ENCODE measurements around the gene ABCC12.

The ABCC12 gene

DNA sequence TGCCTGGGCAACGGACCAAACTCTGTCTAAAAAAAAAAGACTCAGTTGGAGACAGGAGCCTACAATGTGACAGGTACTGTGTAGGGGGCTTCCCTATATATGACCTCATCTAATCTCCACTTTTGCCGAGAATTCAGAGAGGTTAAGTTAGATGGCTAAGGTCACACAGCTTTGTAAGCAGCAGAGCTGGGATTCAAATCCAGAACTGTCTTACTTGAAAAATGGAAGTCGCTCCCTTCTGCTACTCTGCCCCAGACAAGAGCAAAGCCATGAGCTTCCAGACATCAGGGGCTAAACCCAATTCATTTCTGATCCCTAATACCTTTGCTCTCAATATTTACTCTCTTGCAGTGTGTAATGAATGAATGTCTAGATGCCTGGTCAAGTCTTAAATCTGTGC is 41.5 kb upstream of the ABCC12 start:
- Histone ChIP-seq H3K4me1 (ENCODE audit: low read depth, poor library complexity, severe bottlenecking) (no peaks in the 10 kb centered on the region), H2AFZ (ENCODE audit: low read depth) (no peak overlapping the region), H3K27ac (no peak overlapping the region), H3K79me2 (ENCODE audit: insufficient read depth, low read depth) (no peaks in the 10 kb centered on the region), H4K20me1 (ENCODE audit: insufficient read depth) (no peaks in the 10 kb centered on the region), H3K27me3 (ENCODE audit: insufficient read depth, low read depth) (no peaks in the 10 kb centered on the region), H3K9ac (no peak overlapping the region), H3K4me2 (no peak overlapping the region), H3K36me3 (ENCODE audit: insufficient read depth) (no peaks in the 10 kb centered on the region), H3K4me3 (IDR thresholded peaks at IDR 0.05; ENCODE audit: insufficient read depth, low read depth, low read length) (no peak overlapping the region)
- TF ChIP-seq, protein P1, sequence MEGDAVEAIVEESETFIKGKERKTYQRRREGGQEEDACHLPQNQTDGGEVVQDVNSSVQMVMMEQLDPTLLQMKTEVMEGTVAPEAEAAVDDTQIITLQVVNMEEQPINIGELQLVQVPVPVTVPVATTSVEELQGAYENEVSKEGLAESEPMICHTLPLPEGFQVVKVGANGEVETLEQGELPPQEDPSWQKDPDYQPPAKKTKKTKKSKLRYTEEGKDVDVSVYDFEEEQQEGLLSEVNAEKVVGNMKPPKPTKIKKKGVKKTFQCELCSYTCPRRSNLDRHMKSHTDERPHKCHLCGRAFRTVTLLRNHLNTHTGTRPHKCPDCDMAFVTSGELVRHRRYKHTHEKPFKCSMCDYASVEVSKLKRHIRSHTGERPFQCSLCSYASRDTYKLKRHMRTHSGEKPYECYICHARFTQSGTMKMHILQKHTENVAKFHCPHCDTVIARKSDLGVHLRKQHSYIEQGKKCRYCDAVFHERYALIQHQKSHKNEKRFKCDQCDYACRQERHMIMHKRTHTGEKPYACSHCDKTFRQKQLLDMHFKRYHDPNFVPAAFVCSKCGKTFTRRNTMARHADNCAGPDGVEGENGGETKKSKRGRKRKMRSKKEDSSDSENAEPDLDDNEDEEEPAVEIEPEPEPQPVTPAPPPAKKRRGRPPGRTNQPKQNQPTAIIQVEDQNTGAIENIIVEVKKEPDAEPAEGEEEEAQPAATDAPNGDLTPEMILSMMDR (conservative IDR thresholded peaks at IDR 0.05; ENCODE audit: low read depth, low read length): no peak

DNA sequence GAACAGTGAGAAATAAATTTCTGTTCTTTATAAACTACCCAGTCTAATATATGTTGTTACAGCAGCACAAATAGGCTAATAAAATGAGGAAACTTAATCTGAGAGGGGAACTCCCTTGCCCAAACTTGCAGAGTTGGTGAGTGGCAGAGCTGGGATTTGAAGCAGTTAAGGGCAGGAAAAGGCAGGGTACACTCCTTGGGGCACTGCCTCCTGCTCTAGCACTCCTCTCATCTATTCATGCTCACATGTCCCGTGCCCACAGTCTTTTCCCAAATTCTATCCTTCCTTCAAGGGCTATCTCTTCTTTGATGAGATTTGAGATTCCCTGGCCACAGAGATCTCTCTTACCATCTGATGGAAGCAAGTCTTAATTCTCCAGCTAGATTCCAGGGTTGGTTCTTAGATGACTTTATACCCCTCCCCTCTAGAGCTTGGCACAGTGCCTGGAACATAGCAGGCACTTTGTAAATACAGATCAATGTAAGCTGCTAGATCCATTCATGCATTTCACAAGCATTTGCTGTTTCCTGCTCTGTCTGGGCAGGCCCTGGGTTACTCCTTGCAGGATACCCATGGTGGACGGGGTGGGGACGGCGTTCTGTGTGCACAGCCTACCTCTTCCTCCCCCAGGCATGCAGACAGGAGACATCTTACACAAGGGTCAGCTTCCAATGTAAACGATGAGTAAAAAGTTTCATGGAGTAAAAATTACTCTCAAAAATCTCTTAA is 39.2 kb upstream of the ABCC12 start:
- H3K27me3 ChIP-seq (ENCODE audit: insufficient read depth, low read depth): no peaks in the 10 kb centered on the region
- H3K79me2 ChIP-seq (ENCODE audit: insufficient read depth, low read depth): no peaks in the 10 kb centered on the region

DNA sequence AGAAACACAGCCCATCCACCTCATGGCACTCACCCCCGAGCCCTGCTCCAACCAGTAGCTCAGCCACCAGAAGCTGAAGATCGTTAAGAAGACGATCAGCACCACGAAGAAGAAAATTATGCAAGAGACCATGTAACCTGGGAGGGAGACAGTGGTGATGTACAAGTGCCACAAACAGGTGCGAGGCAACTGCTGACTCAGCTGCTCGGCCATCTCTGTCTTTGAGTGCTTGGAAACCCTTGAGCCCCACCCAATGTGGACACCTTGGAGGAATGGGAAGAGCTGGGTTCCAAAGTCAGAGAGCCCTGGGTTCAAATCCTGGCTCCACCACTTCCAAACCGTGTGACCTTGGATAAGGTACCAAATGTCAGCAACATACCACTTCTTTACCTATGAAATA is 38.1 kb upstream of the ABCC12 start:
- Histone ChIP-seq H3K27ac (no peak overlapping the region), H3K36me3 (ENCODE audit: insufficient read depth) (no peaks in the 10 kb centered on the region), H3K4me2 (no peak overlapping the region), H3K4me1 (ENCODE audit: low read depth, poor library complexity, severe bottlenecking) (no peaks in the 10 kb centered on the region), H3K9ac (no peak overlapping the region), H3K4me3 (IDR thresholded peaks at IDR 0.05; ENCODE audit: insufficient read depth, low read depth, low read length) (no peak overlapping the region), H4K20me1 (ENCODE audit: insufficient read depth) (no peaks in the 10 kb centered on the region), H3K79me2 (ENCODE audit: insufficient read depth, low read depth) (no peaks in the 10 kb centered on the region), H3K27me3 (ENCODE audit: insufficient read depth, low read depth) (no peaks in the 10 kb centered on the region), H2AFZ (ENCODE audit: low read depth) (no peak overlapping the region)
- TF ChIP-seq, protein P1 (conservative IDR thresholded peaks at IDR 0.05; ENCODE audit: low read depth, low read length): no peak

More for the DNA sequence above, 39.2 kb upstream of the ABCC12 start:
- H3K4me3 ChIP-seq (IDR thresholded peaks at IDR 0.05; ENCODE audit: insufficient read depth, low read depth, low read length): no peak overlapping the region
- TF ChIP-seq, protein P1 (conservative IDR thresholded peaks at IDR 0.05; ENCODE audit: low read depth, low read length): no peak
- no peak overlapping the region for H3K4me2 ChIP-seq
- no peak overlapping the region for H2AFZ ChIP-seq (ENCODE audit: low read depth)
- no peaks in the 10 kb centered on the region for H4K20me1 ChIP-seq (ENCODE audit: insufficient read depth)
- H3K27ac ChIP-seq: no peak overlapping the region
- no peaks in the 10 kb centered on the region for H3K36me3 ChIP-seq (ENCODE audit: insufficient read depth)
- H3K4me1 ChIP-seq (ENCODE audit: low read depth, poor library complexity, severe bottlenecking): no peaks in the 10 kb centered on the region
- H3K9ac ChIP-seq: no peak overlapping the region

DNA sequence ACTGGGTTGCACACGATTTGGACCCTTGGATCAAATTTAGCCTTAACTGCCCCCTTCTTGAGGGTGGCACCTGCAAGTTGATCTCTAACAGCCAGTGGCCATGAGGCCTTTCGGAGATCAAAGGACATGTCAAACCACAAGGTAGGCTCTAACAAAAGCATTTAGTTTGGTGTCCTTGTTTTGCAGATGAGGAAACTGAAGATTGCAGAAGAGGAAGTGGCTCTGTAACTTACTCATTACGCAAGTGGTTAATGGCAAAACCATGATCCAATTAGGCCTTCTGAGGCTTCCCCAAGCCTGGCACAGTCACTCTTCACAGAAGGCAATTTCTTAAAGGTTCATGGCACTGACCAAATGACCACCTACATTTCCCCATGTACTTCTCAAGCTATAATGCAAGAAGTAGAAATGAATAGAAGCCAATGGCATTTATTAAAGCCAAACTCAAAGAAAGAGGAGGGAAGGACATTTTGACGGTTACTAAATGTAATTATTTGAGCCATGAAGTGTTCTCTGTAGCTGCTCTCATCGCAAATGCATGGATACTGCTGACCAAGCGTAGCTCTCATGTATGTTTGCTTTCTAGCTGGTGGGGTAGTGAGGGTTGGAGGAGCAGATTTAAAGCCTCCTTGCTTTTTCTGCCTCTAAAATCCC is 32.8 kb upstream of the ABCC12 start:
- Histone ChIP-seq H3K4me2 (no peak overlapping the region), H3K27ac (no peak overlapping the region), H3K4me3 (IDR thresholded peaks at IDR 0.05; ENCODE audit: insufficient read depth, low read depth, low read length) (no peak overlapping the region), H2AFZ (ENCODE audit: low read depth) (no peak overlapping the region), H3K9ac (no peak overlapping the region), H4K20me1 (ENCODE audit: insufficient read depth) (no peaks in the 10 kb centered on the region), H3K4me1 (ENCODE audit: low read depth, poor library complexity, severe bottlenecking) (no peaks in the 10 kb centered on the region), H3K27me3 (ENCODE audit: insufficient read depth, low read depth) (no peaks in the 10 kb centered on the region), H3K79me2 (ENCODE audit: insufficient read depth, low read depth) (no peaks in the 10 kb centered on the region), H3K36me3 (ENCODE audit: insufficient read depth) (no peaks in the 10 kb centered on the region)
- TF ChIP-seq, protein P1 (conservative IDR thresholded peaks at IDR 0.05; ENCODE audit: low read depth, low read length): no peak
